Colonic mucosa (tissue), 4 donors: Measurements from ENCODE around the gene SCG2. TPM values are rescaled to one million over a fixed set of nuclear protein-coding genes. Genes with fewer than 3 reads are reported as not detected.

Source experiments
- DNase-seq: peaks from one replicate; pipeline ENCODE4 v3.0.0-alpha.2; 2020
- H3K27ac ChIP-seq: fragments of 200-600 bp; one replicate; pipeline ENCODE4 v1.8.0; 2021
- H3K27me3 ChIP-seq: fragments of 200-600 bp; one replicate; pipeline ENCODE4 v1.8.0; 2021
- H3K36me3 ChIP-seq: fragments of 200-600 bp; one replicate; pipeline ENCODE4 v1.8.0; 2021
- H3K4me1 ChIP-seq: fragments of 200-600 bp; one replicate; pipeline ENCODE4 v1.8.0; 2021; ENCODE audit warnings: mild to moderate bottlenecking
- H3K4me3 ChIP-seq: fragments of 200-600 bp; one replicate; pipeline ENCODE4 v1.8.0; 2021
- H3K9ac ChIP-seq, 2 donors: one replicate each; pipeline ENCODE4 v1.7.0; 2013; ENCODE audit warnings: control low read depth in 2 of 2, low read depth in 2 of 2, low read length in 2 of 2
- H3K9me3 ChIP-seq: fragments of 200-600 bp; one replicate; pipeline ENCODE4 v1.8.0; 2021
- intact Hi-C: fragments of 100-400 bp; cut with DNase I; formaldehyde crosslinking; loops from one replicate; pipeline ENCODE4 v1.14.1; 2022
- total RNA-seq, 2 donors: library from RNA; stranded (reverse); fragmentation: NEBNext Ultra II Directional in 1 of 2; extraction: Animal tissue kit (Norgen Biotek cat#: 25700) in 1 of 2; gene quantifications; one replicate each; pipeline ENCODE4 v1.2.1, GENCODE V29; 2021
- TF ChIP-seq, protein P1 (sequence below): fragments of 200-600 bp; IDR thresholded peaks from one replicate; pipeline ENCODE4 v1.8.0; 2022; ENCODE audit warnings: antibody characterized with exemption, mild to moderate bottlenecking
- donor health status: healthy.
- donor health status: DM: no; HTN: no; CAD: no.
- donor health status: DM: no; HTN: no; CAD: no.

Gene SCG2
- total RNA-seq, 2 donors from 2014 or later = 2.9 to 4.1 TPM

DNA sequence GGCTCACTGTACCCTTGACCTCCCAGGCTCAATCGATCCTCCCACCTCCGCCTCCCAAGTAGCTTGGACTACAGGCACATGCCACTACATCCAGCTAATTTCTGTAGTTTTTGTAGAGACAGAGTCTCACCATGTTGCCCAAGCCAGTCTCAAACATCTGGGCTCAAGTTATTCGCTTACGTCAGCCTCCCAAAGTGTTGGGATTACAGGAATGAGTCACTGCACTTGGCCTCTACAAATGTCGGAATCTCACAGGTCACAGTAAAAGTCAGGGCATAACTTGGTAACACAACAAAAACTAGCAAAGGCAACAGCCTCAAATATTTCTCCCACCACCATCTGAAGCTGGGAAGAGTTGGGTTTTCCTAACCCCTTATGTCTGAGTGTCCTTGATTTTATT lies 25.3 kb downstream of the SCG2 start:
- Histone ChIP-seq H3K9ac (no peak overlapping the region), H3K4me3 (no peak overlapping the region), H3K9me3 (no peaks in the 10 kb centered on the region), H3K4me1 (no peaks in the 10 kb centered on the region), H3K27ac (no peak overlapping the region), H3K36me3 (no peaks in the 10 kb centered on the region), H3K27me3 (no peaks in the 10 kb centered on the region)
- intact Hi-C loops = no loop called here
- TF ChIP-seq, protein P1, sequence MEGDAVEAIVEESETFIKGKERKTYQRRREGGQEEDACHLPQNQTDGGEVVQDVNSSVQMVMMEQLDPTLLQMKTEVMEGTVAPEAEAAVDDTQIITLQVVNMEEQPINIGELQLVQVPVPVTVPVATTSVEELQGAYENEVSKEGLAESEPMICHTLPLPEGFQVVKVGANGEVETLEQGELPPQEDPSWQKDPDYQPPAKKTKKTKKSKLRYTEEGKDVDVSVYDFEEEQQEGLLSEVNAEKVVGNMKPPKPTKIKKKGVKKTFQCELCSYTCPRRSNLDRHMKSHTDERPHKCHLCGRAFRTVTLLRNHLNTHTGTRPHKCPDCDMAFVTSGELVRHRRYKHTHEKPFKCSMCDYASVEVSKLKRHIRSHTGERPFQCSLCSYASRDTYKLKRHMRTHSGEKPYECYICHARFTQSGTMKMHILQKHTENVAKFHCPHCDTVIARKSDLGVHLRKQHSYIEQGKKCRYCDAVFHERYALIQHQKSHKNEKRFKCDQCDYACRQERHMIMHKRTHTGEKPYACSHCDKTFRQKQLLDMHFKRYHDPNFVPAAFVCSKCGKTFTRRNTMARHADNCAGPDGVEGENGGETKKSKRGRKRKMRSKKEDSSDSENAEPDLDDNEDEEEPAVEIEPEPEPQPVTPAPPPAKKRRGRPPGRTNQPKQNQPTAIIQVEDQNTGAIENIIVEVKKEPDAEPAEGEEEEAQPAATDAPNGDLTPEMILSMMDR = no peak
- DNase-seq = no peak

DNA sequence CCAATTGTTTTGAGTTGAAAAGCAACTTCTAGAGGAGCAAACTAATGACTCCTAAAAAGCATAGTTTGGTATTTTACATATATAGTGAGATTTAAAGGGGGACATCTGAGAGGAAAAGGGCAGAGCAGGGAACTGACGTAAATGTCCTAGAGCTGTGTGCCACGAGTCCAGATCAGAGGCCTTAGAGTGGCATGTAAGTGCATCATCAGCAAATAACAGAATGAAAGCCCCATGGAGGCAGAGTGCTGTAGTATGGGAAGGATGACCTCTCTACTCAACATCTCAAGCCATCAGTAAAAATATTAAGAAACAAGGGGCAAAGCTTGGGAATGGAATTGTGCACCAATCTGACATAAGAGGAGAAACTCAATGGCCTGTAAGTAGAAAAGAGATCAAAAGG lies 31.4 kb downstream of the SCG2 start:
- no peak overlapping the region for H3K9ac ChIP-seq
- H3K27ac ChIP-seq = no peak overlapping the region
- no peaks in the 10 kb centered on the region for H3K27me3 ChIP-seq
- TF ChIP-seq, protein P1 = no peak
- H3K36me3 ChIP-seq = no peaks in the 10 kb centered on the region
- no peaks in the 10 kb centered on the region for H3K9me3 ChIP-seq
- DNase-seq = no peak
- no peaks in the 10 kb centered on the region for H3K4me1 ChIP-seq
- intact Hi-C loops = no loop called here
- H3K4me3 ChIP-seq = no peak overlapping the region

DNA sequence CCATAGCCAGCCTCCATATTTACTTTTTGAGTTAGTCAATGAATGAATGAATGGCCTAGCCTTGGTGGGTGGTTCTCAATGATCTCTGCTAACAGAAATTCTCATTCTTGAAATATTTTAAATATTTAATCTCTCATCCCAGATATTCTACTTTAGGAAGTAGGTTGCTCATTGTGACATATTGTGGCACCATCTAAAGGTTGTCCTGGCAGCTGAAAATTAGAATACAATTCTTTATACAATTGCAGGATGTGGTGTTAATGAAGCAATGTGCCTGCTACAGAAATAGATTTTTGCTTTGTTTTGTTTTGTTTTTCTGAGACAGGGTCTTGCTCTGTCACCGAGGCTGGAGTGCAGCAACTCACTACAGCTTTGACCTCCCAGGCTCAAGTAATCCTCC lies 35.8 kb downstream of the SCG2 start:
- no peaks in the 10 kb centered on the region for H3K36me3 ChIP-seq
- H3K4me3 ChIP-seq = no peak overlapping the region
- TF ChIP-seq, protein P1 = no peak
- H3K27ac ChIP-seq = no peak overlapping the region
- DNase-seq = no peak
- no peaks in the 10 kb centered on the region for H3K4me1 ChIP-seq
- H3K9me3 ChIP-seq = no peaks in the 10 kb centered on the region
- intact Hi-C loops = no loop called here
- no peak overlapping the region for H3K9ac ChIP-seq
- H3K27me3 ChIP-seq = no peaks in the 10 kb centered on the region

DNA sequence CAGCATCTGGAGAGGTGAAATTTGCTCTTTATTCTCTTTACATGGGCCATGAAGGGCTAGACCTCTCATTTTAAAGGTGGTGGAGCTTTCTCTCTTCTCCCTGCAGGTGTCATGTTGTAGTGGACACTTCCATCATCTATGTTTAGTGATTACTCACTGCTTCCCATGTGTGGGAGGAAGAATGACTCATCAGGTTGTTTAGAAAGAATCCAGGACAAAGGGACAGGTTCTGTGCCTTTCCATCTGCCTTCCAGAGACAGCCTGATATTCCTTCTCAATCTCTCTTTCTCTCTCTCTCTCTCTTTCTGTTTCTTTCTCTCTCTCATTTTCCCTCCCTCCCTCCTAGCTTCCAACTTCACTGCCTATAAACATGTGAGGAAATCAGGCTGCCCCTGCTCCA lies 38.7 kb downstream of the SCG2 start:
- TF ChIP-seq, protein P1 = no peak
- Histone ChIP-seq H3K9me3 (no peaks in the 10 kb centered on the region), H3K27me3 (no peaks in the 10 kb centered on the region), H3K27ac (no peak overlapping the region), H3K9ac (no peak overlapping the region), H3K4me3 (no peak overlapping the region), H3K36me3 (no peaks in the 10 kb centered on the region), H3K4me1 (no peaks in the 10 kb centered on the region)
- intact Hi-C loops = no loop called here
- no peak for DNase-seq

DNA sequence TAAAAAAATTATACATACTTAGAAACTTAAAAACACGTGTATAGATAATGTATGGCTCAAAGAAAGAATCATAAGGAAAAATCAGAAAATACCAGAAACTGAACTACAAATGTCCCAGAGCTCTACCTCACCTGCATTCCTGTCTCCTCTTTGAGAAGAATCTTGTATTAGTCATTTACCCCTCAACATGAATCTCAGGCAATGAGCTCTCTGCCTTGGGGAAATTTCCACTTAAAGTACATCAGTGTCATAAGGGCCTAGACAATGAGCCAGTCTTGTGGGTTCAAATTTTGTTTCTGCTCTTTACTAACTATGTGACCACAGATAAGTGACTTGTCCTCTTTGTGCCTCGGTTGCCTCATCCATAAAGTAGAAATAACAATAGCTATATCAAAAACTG lies 40.1 kb downstream of the SCG2 start:
- no peaks in the 10 kb centered on the region for H3K4me1 ChIP-seq
- intact Hi-C loops = no loop called here
- no peaks in the 10 kb centered on the region for H3K27me3 ChIP-seq
- DNase-seq = no peak
- H3K9me3 ChIP-seq = no peaks in the 10 kb centered on the region
- no peak overlapping the region for H3K4me3 ChIP-seq
- TF ChIP-seq, protein P1 = no peak
- H3K9ac ChIP-seq = no peak overlapping the region
- H3K36me3 ChIP-seq = no peaks in the 10 kb centered on the region
- H3K27ac ChIP-seq = no peak overlapping the region
